ENCODE data around the gene HDDC3.

HDDC3 gene

DNA sequence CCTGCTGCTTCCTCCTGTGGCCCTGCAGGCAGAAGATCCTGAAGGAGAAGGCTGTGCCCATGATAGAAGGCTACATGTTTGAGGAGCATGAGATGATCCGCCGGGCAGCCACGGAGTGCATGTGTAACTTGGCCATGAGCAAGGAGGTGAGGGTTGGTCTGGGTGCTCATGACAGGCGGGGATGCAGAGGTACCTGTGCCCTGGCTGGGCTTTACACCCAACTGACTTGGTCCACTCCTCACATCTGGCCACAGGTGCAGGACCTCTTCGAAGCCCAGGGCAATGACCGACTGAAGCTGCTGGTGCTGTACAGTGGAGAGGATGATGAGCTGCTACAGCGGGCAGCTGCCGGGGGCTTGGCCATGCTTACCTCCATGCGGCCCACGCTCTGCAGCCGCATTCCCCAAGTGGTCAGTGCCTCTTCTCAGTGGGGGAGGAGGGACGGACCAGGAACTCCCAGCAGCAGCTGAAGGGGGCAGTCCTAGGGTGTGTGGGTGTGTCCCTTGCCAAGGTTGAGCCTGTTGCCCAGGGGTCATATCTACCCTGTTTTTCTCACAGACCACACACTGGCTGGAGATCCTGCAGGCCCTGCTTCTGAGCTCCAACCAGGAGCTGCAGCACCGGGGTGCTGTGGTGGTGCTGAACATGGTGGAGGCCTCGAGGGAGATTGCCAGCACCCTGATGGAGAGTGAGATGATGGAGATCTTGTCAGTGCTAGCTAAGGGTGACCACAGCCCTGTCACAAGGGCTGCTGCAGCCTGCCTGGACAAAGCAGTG lies 20.7 kb upstream of the HDDC3 start:
- DNase-seq: no peak

DNA sequence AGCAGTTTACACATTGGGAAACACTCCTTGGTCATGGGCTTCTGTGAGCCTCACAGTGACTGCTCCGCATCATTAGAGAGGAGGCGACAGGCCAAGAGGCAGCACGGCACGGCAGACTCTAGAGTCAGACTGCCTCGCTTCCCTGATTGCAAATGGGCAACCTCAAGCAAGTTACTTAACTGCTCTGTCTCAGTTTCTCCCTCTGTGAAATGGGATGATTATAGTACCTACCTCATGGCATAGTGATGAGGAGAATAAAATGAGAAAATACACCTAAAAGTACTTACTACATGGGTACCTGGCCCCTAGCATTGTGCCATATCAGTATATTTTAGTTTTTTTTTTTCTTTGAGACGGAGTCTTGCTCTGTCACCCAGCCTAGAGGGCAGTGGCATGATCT lies 18.3 kb upstream of the HDDC3 start:
- DNase-seq: no peak

DNA sequence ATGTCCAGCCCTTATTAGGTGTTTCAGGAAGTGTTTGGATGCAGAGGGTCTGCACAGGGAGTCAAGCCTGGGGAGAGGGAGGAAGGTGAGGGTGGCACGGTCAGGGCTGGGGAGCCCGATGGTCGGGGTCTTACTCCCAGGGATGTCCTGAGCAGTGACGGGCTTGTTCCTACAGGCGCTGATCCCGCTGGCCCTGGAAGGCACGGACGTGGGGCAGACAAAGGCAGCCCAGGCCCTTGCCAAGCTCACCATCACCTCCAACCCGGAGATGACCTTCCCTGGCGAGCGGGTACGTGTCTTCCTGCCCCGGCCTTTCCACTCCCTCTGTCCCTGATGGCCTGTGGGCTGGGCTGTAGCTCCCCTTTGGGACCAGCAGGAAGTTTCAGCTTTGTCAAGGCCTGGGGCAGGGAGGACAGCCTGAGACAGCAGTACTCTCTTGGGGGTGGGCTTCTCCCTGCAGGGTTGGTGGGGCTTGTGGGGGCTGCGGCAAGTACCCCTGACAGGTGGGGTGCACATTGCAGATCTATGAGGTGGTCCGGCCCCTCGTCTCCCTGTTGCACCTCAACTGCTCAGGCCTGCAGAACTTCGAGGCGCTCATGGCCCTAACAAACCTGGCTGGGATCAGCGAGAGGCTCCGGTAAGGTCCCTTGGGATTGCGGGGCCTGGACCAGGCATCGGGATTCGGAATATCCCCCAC lies 17.8 kb upstream of the HDDC3 start:
- no peak for DNase-seq

GRCh38 chr15:90948506-90948905 lies 16.2 kb upstream of the HDDC3 start:
- no peak for DNase-seq

DNA sequence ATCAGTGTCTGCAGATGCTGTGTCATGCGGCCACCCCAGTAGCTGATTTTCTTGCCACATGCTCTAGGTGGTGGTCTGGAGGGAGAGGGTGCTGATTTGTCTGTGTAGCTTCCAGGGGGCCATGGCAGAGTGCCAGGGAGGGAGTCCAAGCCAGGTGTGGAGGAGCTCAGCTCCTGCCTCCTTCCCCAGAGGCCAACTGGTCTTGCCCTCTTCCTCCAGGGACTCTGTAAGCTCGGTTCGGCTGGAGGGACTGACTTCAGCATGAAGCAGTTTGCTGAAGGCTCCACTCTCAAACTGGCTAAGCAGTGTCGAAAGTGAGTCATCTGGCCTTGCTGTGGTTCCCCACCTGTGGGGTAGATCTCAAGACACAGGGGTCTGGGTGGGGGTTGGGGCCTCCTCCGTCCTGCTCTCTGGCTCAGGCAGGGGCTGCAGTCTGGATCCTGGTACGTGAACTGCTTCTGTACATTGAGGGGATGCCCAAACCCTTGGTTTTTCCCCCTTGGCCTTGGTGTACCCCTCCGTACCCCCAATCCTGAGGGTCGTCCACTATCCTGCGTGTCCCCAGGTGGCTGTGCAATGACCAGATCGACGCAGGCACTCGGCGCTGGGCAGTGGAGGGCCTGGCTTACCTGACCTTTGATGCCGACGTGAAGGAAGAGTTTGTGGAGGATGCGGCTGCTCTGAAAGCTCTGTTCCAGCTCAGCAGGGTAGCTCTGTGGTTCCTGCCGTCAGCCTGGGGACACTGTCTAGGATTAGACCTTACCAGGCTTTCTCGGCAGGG lies 15.4 kb upstream of the HDDC3 start:
- no peak for DNase-seq

GRCh38 chr15:90946941-90947576 lies 14.7 kb upstream of the HDDC3 start:
- DNase-seq: no peak

DNA sequence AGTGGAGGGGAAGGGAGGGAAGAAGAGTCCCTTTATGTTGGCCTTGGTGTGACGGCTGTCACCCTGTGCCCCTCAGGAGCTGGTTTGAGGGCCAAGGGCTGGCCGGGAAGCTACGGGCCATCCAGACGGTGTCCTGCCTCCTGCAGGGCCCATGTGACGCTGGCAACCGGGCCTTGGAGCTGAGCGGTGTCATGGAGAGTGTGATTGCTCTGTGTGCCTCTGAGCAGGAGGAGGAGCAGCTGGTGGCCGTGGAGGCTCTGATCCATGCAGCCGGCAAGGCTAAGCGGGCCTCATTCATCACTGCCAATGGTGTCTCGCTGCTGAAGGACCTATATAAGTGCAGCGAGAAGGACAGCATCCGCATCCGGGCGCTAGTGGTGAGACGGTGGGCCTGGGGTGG lies 14.2 kb upstream of the HDDC3 start:
- DNase-seq: no peak

- DNase-seq: no peak
Observed at GRCh38 chr15:90945091-90945490, 12.7 kb upstream of the HDDC3 start.

- no peak for DNase-seq
Observed at GRCh38 chr15:90942354-90943120, 10.2 kb upstream of the HDDC3 start.

- DNase-seq: no peak
Observed at GRCh38 chr15:90941038-90941437, 8.7 kb upstream of the HDDC3 start.

- DNase-seq: no peak
Observed at GRCh38 chr15:90939756-90940155, 7.4 kb upstream of the HDDC3 start.

DNA sequence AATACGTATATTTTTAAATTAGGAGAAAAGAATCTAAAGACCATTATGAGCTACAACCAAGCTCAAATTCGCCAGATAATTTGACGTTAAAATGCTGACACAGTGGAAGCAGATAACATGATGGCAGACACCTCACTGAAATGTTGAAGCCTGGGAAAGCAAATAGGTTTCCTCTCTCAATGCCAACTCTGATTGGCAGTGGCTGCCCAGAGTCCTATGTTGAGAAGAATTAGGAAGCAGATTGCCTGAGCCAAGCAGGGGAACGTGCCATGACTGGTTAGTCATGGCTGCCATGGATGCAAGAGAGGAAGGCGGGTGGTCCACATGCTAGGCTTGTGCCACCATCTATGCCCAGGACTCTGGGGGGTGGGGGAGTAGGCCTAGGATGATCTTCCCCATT lies 5.9 kb upstream of the HDDC3 start:
- no peak for DNase-seq

- no peak for DNase-seq
Observed at GRCh38 chr15:90936823-90937222, 4.5 kb upstream of the HDDC3 start.

- DNase-seq: peak; percentile 34
Observed at GRCh38 chr15:90934949-90935751, 2.8 kb upstream of the HDDC3 start, which contains the start of gene UNC45A. UNC45A (plus strand) TSS chr15:90935285; CDS start chr15:90935325, 40 bp downstream.

GRCh38 chr15:90934256-90934948 lies 2.1 kb upstream of the HDDC3 start:
- peak; percentile 56 for DNase-seq

GRCh38 chr15:90933301-90933700 lies 952 bp upstream of the HDDC3 start:
- DNase-seq: no peak

DNA sequence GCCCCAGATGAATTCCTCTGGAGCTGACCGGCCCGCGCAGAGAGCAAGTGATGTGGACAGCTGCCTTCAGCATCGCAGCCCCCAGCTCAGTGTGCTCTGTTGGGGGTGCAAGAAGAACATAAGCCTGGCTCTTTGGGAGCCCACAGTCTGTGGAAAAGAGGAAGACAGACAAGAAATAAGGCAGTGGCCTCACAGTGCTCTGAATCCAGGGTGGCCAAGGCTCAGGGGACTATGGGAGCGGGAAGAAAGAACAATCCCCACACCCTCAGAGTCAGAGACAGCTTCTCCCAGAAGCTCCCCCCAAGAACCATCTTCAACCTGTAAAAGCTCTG lies 277 bp upstream of the HDDC3 start:
- no peak for DNase-seq

DNA sequence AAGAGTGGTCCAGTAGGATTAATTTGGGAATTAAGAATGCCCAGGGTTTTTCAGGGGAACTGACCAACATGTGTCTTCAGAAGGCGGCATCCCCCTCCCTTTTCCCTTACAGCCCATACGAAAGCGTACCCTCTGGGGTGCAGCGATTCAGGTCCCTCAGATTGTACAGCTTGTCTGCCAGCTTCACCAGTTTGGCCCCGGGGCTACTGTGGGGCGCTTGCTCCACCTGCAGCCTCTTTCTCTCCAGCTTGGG lies 848 bp downstream of the HDDC3 start:
- no peak for DNase-seq

- no peak for DNase-seq
Observed at GRCh38 chr15:90930861-90931574, 1.3 kb downstream of the HDDC3 start.

DNA sequence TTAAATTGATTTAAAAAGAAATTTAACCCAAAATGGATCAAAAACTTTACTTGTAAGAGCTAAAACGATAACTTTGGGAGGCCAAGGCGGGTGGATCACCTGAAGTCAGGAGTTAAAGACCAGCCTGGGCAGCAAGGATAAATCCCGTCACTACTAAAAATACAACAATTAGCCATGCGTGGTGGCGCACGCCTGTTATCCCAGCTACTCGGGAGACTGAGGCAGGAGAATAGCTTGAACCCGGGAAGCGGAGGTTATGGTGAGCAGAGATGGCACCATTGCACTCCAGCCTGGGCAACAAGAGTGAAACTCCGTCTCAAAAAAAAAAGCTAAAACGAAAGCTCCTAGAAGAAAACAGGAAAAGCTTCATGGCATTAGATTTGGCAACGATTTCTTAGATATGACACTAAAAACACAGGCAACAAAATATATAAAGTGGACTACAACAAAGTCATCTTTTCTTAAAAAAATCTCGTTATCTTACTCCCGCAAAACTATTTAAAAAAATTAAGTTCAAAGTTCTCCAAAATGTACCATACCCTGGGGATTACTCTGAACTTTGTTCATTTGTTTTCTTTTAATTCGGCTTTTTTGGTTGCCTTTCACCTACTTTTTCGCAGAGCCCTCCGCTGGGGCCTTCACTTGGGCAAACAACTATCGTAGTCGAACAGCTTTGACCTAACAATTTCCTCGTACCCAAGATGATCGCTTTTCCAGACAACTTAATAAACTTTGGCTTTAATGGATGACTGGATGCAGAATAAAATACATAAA lies 2.9 kb downstream of the HDDC3 start:
- DNase-seq: no peak

Measured in NCI-H1436 treated with DMSO at 0.1 percent for 48 hours (cell line).